ENCODE data around the gene ACSL5.
"Not testable (repeated sequence)": the region's sequence is repeated elsewhere in the genome, so short reads cannot be mapped to it uniquely, and the experiment has no call there.

Gene ACSL5

DNA sequence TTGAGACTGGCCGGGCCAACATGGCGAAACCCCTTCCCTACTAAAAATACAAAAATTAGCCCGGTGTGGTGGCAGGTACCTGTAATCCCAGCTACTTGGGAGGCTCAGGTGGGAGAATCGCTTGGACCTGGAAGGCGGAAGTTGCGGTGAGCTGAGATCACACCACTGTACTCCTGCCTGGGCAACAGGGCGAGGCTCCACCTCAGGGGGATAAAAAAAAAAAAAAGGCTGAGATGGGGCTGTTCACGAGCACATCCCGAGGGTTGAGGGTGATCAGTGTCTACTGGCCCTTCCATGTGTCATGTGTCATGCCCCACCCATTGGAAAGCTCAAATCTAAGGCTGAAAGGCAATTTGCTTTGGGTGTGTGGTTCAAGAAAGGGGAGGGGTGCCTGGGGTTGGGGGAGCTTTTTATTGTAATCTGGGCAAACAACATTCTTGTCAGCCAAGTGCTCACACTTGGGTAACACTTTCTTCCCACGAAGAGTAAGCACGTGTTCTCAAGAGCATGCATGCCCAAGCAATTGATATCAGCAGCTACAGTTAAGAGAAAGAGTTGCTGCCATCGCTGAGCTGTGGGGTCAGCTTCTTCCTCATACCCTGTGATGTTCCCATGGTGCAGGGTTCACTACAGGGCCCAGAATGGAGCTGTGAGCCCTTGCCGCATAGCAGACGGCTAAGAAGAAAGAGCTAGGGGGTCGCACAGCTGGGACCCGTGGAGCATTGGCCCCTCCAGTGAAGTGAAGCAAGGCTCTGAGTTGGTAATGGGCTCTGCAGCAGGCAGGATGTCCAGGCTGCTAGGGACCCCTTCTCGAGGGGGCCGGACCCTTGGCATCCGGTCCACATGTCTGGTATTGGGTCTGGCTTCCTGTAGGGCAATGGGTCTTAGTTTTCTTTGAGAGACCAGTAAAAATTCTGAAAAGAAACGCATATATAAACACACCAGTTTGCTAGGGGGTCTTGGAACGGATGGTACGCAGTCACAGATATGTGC is 9.9 kb upstream of the ACSL5 start:
- H3K27me3 ChIP-seq (ENCODE audit: insufficient read depth, low read length): no peaks in the 10 kb centered on the region
- H3K27ac ChIP-seq (ENCODE audit: low read depth, low read length): peak overlapping the region; percentile 85
- no peaks in the 10 kb centered on the region for H3K36me3 ChIP-seq (ENCODE audit: insufficient read depth, low read length)
- H3K4me3 ChIP-seq (ENCODE audit: low read depth, low read length): no peak overlapping the region
- H3K79me2 ChIP-seq (ENCODE audit: control insufficient read depth, insufficient read depth, low read length, unreplicated experiment): no peaks in the 10 kb centered on the region
- H2AFZ ChIP-seq (ENCODE audit: low read length, unreplicated experiment): no peak overlapping the region
- H3K4me1 ChIP-seq (ENCODE audit: control insufficient read depth, insufficient read depth, low read length, unreplicated experiment): peaks cover 37% of the 10 kb centered on the region

DNA sequence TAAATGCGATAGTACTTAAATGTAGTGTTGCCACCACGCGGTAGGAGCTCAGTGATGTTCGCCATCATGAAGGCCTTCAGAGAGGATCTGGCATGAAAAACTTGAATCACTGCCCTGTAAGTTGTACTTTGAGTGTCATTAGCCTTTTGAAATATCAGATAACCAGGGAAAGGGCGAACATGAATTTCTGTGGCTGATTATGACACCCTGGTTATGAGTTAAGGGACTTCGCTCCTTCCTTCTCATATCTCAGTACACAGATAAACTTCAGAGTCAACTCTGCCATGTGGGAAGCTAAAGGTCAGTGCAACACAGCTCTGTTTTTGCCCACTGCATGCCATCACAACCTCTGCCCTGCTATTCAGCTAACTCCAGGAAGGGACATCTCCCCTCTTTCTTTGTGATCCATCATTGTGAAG is 8.9 kb upstream of the ACSL5 start:
- Histone ChIP-seq H2AFZ (ENCODE audit: low read length, unreplicated experiment) (no peak overlapping the region), H3K79me2 (ENCODE audit: control insufficient read depth, insufficient read depth, low read length, unreplicated experiment) (no peaks in the 10 kb centered on the region), H3K4me1 (ENCODE audit: control insufficient read depth, insufficient read depth, low read length, unreplicated experiment) (peaks cover 37% of the 10 kb centered on the region), H3K27ac (ENCODE audit: low read depth, low read length) (no peak overlapping the region), H3K4me3 (ENCODE audit: low read depth, low read length) (no peak overlapping the region), H3K27me3 (ENCODE audit: insufficient read depth, low read length) (no peaks in the 10 kb centered on the region), H3K36me3 (ENCODE audit: insufficient read depth, low read length) (no peaks in the 10 kb centered on the region)

DNA sequence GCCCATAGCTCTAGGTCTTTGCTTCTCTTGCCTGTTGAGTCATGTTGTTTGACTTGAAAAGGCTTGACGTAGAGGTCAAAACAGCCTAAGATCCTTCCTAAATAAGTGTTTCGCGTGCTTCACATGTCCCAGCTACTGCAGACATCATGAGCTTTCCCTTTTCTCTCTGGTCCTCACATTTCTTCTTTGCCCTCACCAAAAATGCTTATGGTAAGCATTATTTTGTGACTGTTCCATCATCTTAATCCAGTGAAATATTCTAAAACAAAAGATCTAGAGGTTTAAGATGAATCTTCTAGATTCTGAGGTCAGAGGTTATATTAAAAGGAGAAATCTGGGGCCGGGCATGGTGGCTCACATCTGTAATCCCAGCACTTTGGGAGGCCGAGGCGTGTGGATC is 8.5 kb upstream of the ACSL5 start:
- Histone ChIP-seq H3K36me3 (ENCODE audit: insufficient read depth, low read length) (no peaks in the 10 kb centered on the region), H3K79me2 (ENCODE audit: control insufficient read depth, insufficient read depth, low read length, unreplicated experiment) (no peaks in the 10 kb centered on the region), H3K4me1 (ENCODE audit: control insufficient read depth, insufficient read depth, low read length, unreplicated experiment) (peaks cover 33% of the 10 kb centered on the region)

GRCh38 chr10:112366992-112367391 is 6.9 kb upstream of the ACSL5 start:
- H3K4me3 ChIP-seq (ENCODE audit: low read depth, low read length): no peak overlapping the region
- H2AFZ ChIP-seq (ENCODE audit: low read length, unreplicated experiment): no peak overlapping the region
- no peaks in the 10 kb centered on the region for H3K79me2 ChIP-seq (ENCODE audit: control insufficient read depth, insufficient read depth, low read length, unreplicated experiment)

More for the DNA sequence above, 8.5 kb upstream of the ACSL5 start:
- H3K27me3 ChIP-seq (ENCODE audit: insufficient read depth, low read length): no peaks in the 10 kb centered on the region
- H3K27ac ChIP-seq (ENCODE audit: low read depth, low read length): no peak overlapping the region
- no peak overlapping the region for H3K4me3 ChIP-seq (ENCODE audit: low read depth, low read length)
- no peak overlapping the region for H2AFZ ChIP-seq (ENCODE audit: low read length, unreplicated experiment)

DNA sequence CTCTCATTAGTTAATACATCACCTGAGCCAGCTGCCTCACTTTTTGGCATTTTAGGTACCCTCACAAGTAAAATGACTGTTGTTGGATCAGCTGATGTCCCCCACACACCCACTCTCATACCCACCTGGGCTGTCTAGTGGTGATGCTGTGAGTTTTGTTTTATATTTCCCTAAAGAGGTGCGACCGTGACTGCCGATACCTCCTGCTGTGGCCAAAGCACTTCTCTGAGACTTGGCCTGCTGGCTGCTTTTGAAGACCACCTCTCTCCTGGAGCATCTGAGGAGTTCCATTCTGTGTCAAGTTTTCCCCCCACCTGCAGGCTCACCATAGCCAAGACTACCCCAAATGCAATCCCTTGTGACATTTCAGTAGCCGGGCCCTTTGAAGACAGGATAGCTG is 6.4 kb upstream of the ACSL5 start:
- peaks cover 15% of the 10 kb centered on the region for H3K4me1 ChIP-seq (ENCODE audit: control insufficient read depth, insufficient read depth, low read length, unreplicated experiment)
- H3K27ac ChIP-seq (ENCODE audit: low read depth, low read length): no peak overlapping the region
- no peak overlapping the region for H3K4me3 ChIP-seq (ENCODE audit: low read depth, low read length)
- no peaks in the 10 kb centered on the region for H3K36me3 ChIP-seq (ENCODE audit: insufficient read depth, low read length)
- no peak overlapping the region for H2AFZ ChIP-seq (ENCODE audit: low read length, unreplicated experiment)
- no peaks in the 10 kb centered on the region for H3K27me3 ChIP-seq (ENCODE audit: insufficient read depth, low read length)
- H3K79me2 ChIP-seq (ENCODE audit: control insufficient read depth, insufficient read depth, low read length, unreplicated experiment): no peaks in the 10 kb centered on the region

More at GRCh38 chr10:112366992-112367391, 6.9 kb upstream of the ACSL5 start:
- no peak overlapping the region for H3K27ac ChIP-seq (ENCODE audit: low read depth, low read length)
- peaks cover 21% of the 10 kb centered on the region for H3K4me1 ChIP-seq (ENCODE audit: control insufficient read depth, insufficient read depth, low read length, unreplicated experiment)
- H3K36me3 ChIP-seq (ENCODE audit: insufficient read depth, low read length): no peaks in the 10 kb centered on the region
- no peaks in the 10 kb centered on the region for H3K27me3 ChIP-seq (ENCODE audit: insufficient read depth, low read length)

- H3K36me3 ChIP-seq (ENCODE audit: insufficient read depth, low read length): no peaks in the 10 kb centered on the region
- no peak overlapping the region for H2AFZ ChIP-seq (ENCODE audit: low read length, unreplicated experiment)
- no peaks in the 10 kb centered on the region for H3K27me3 ChIP-seq (ENCODE audit: insufficient read depth, low read length)
- no peak overlapping the region for H3K27ac ChIP-seq (ENCODE audit: low read depth, low read length)
- no peak overlapping the region for H3K4me3 ChIP-seq (ENCODE audit: low read depth, low read length)
- no peaks in the 10 kb centered on the region for H3K79me2 ChIP-seq (ENCODE audit: control insufficient read depth, insufficient read depth, low read length, unreplicated experiment)
- H3K4me1 ChIP-seq (ENCODE audit: control insufficient read depth, insufficient read depth, low read length, unreplicated experiment): peaks cover 14% of the 10 kb centered on the region
These were observed 4.2 kb upstream of the ACSL5 start for GRCh38 chr10:112369495-112370423.

- no peak overlapping the region for H3K27ac ChIP-seq (ENCODE audit: low read depth, low read length)
- no peak overlapping the region for H2AFZ ChIP-seq (ENCODE audit: low read length, unreplicated experiment)
- H3K27me3 ChIP-seq (ENCODE audit: insufficient read depth, low read length): no peaks in the 10 kb centered on the region
- peaks cover 15% of the 10 kb centered on the region for H3K4me1 ChIP-seq (ENCODE audit: control insufficient read depth, insufficient read depth, low read length, unreplicated experiment)
- no peaks in the 10 kb centered on the region for H3K36me3 ChIP-seq (ENCODE audit: insufficient read depth, low read length)
- no peak overlapping the region for H3K4me3 ChIP-seq (ENCODE audit: low read depth, low read length)
- no peaks in the 10 kb centered on the region for H3K79me2 ChIP-seq (ENCODE audit: control insufficient read depth, insufficient read depth, low read length, unreplicated experiment)
These were observed 3.5 kb upstream of the ACSL5 start for GRCh38 chr10:112370424-112370819.

DNA sequence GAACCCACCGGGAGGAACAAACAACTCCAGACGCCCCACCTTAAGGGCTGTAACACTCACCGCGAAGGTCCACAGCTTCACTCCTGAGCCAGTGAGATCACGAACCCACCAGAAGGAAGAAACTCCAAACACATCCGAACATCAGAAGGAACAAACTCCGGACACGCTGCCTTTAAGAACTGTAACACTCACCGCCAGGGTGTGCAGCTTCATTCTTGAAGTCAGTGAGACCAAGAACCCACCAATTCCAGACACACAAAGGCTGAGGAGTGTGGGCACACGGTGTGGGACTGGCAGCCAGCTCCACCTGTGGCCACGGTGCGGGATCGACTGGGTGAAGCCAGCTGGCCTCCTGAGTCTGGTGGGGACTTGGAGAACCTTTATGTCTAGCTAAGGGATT is 2.6 kb upstream of the ACSL5 start:
- H3K4me3 ChIP-seq (ENCODE audit: low read depth, low read length); H3K36me3 ChIP-seq (ENCODE audit: insufficient read depth, low read length); H2AFZ ChIP-seq (ENCODE audit: low read length, unreplicated experiment); H3K27me3 ChIP-seq (ENCODE audit: insufficient read depth, low read length); H3K27ac ChIP-seq (ENCODE audit: low read depth, low read length); H3K79me2 ChIP-seq (ENCODE audit: control insufficient read depth, insufficient read depth, low read length, unreplicated experiment): not testable (repeated sequence)
- H3K4me1 ChIP-seq (ENCODE audit: control insufficient read depth, insufficient read depth, low read length, unreplicated experiment): peaks cover 23% of the 10 kb centered on the region

DNA sequence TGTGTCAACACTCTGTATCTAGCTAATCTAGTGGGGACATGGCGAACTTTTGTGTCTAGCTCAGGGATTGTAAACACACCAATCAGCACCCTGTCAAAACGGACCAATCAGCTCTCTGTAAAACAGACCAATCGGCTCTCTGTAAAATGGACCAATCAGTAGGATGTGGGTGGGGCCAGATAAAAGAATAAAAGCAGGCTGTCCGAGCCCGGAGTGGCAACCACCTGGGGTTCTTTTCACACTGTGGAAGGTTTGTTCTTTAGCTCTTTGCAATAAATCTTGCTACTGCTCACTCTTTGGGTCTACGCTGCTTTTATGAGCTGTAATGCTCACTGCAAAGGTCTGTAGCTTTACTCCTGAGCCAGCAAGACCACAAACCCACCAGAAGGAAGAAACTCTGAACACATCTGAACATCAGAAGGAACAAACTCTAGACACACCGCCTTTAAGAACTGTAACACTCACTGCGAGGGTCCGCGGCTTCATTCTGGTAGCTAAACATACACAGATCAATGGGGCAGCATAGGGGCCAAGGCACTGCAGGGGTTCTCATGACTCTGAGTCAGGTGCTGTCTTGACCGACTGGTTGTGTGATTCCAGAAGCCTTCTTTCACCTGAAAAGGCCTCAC is 1.6 kb upstream of the ACSL5 start:
- not testable (repeated sequence) for H3K79me2 ChIP-seq (ENCODE audit: control insufficient read depth, insufficient read depth, low read length, unreplicated experiment); H3K27me3 ChIP-seq (ENCODE audit: insufficient read depth, low read length); H3K27ac ChIP-seq (ENCODE audit: low read depth, low read length); H3K36me3 ChIP-seq (ENCODE audit: insufficient read depth, low read length); H3K4me3 ChIP-seq (ENCODE audit: low read depth, low read length); H2AFZ ChIP-seq (ENCODE audit: low read length, unreplicated experiment)
- H3K4me1 ChIP-seq (ENCODE audit: control insufficient read depth, insufficient read depth, low read length, unreplicated experiment): peaks cover 32% of the 10 kb centered on the region

Measured in ACC112 (cell line).